HG03139 (cell line): ENCODE data around the gene ZNF175.
"Not testable (repeated sequence)": the region's sequence is repeated elsewhere in the genome, so short reads cannot be mapped to it uniquely, and the experiment has no call there.

ENCODE experiments used
- ATAC-seq: cut with Tn5 transposase; IDR thresholded peaks from one replicate; pipeline ENCODE4 v1.9.1; 2021; ENCODE audit not compliant: unreplicated experiment

ZNF175 gene

GRCh38 chr19:51626675-51627074, 55.6 kb downstream of the ZNF175 start:
- ATAC-seq: no peak

GRCh38 chr19:51627491-51628138, 56.5 kb downstream of the ZNF175 start:
- ATAC-seq: no peak

- no peak for ATAC-seq
Measured at GRCh38 chr19:51628153-51628939, 57.3 kb downstream of the ZNF175 start.

- ATAC-seq: not testable (repeated sequence)
Measured at GRCh38 chr19:51630315-51630714, 59.2 kb downstream of the ZNF175 start, which contains the start of gene SIGLEC5. Gene SIGLEC5, minus strand, starts transcription at chr19:51630401. Its CDS starts 66 bp downstream, at chr19:51630335.

GRCh38 chr19:51632126-51632525, 61.0 kb downstream of the ZNF175 start:
- no peak for ATAC-seq

- ATAC-seq: no peak
Measured at GRCh38 chr19:51637362-51637978, 66.4 kb downstream of the ZNF175 start.

- no peak for ATAC-seq
Measured at GRCh38 chr19:51639916-51640315, 68.8 kb downstream of the ZNF175 start.

GRCh38 chr19:51640386-51640785, 69.3 kb downstream of the ZNF175 start:
- ATAC-seq: no peak

- ATAC-seq: no peak
Measured at GRCh38 chr19:51641648-51642047, 70.6 kb downstream of the ZNF175 start.
